H1 (cell line): ENCODE data around the gene KIZ. TPM values are rescaled to one million over a fixed set of nuclear protein-coding genes. Genes with fewer than 3 reads are reported as not detected.

ENCODE experiments used
- CTCF ChIA-PET: fragments of 300-600 bp; sonication (Branson Sonifier 250); formaldehyde crosslinking; loops from one replicate; lab custom pipeline; 2021; ENCODE audit not compliant: partially characterized antibody; lab: Charles Lee
- POLR2A ChIA-PET: fragments of 300-600 bp; sonication (Branson Sonifier 250); formaldehyde crosslinking; loops from one replicate; lab custom pipeline; 2021; ENCODE audit warnings: inconsistent platforms; ENCODE audit not compliant: partially characterized antibody; lab: Charles Lee
- DNase-seq, 2 experiments: peaks; one replicate each; pipeline versions ENCODE4 v3.0.0 to v3.0.0-alpha.2; 2010 to 2022; ENCODE audit warnings: low spot score in 2 of 2, low read depth in 1 of 2, mixed read lengths in 1 of 2
- FAIRE-seq: peaks from 2 replicates; lab custom pipeline; 2011; peaks lifted over from hg19 to GRCh38; lab: Jason Lieb, UNC
- H2AFZ ChIP-seq: 2 replicates; pipeline ENCODE4 v1.8.1; 2012; ENCODE audit warnings: low read length, inconsistent platforms
- H2AK5ac ChIP-seq: 2 replicates; pipeline ENCODE4 v1.6.1; 2013; ENCODE audit warnings: low read depth, low read length
- H2BK120ac ChIP-seq: replicated peaks from 2 replicates; pipeline ENCODE3; 2013; ENCODE audit warnings: low read depth, low read length, inconsistent platforms
- H2BK12ac ChIP-seq: 2 replicates; pipeline ENCODE4 v1.6.1; 2013; ENCODE audit warnings: low read depth, low read length
- H2BK15ac ChIP-seq: 2 replicates; pipeline ENCODE4 v1.6.1; 2013; ENCODE audit warnings: low read length
- H2BK20ac ChIP-seq: 2 replicates; pipeline ENCODE4 v1.6.1; 2013; ENCODE audit warnings: low read length
- H2BK5ac ChIP-seq: 2 replicates; pipeline ENCODE4 v1.6.1; 2013; ENCODE audit warnings: low read depth, low read length
- H3K14ac ChIP-seq: 2 replicates; pipeline ENCODE4 v1.6.1; 2013; ENCODE audit warnings: inconsistent platforms; ENCODE audit not compliant: insufficient read length
- H3K18ac ChIP-seq: 2 replicates; pipeline ENCODE4 v1.6.1; 2013; ENCODE audit warnings: low read length; ENCODE audit errors: extremely low read depth
- H3K23ac ChIP-seq: 2 replicates; pipeline ENCODE4 v1.6.1; 2013; ENCODE audit warnings: inconsistent platforms; ENCODE audit not compliant: insufficient read length
- H3K23me2 ChIP-seq: 2 replicates; pipeline ENCODE4 v1.6.1; 2013; ENCODE audit warnings: low read depth, low read length
- H3K27ac ChIP-seq: 2 replicates; pipeline ENCODE4 v1.6.1; 2011; ENCODE audit warnings: low read depth, low read length, inconsistent platforms
- H3K27me3 ChIP-seq, 4 experiments: replicated peaks in 1 of 4; 1 replicate in 1 of 4; 2 replicates in 3 of 4; pipeline versions ENCODE4 v1.6.1 to v1.8.1; 2011 to 2013; ENCODE audit warnings: low read length in 3 of 4, mild to moderate bottlenecking in 3 of 4, inconsistent platforms in 2 of 4, mixed read lengths in 2 of 4, moderate library complexity in 1 of 4; ENCODE audit not compliant: control insufficient read depth in 3 of 4, insufficient read depth in 3 of 4; ENCODE audit errors: extremely low read depth in 1 of 4
- H3K36me3 ChIP-seq, 4 experiments: 2 replicates each; pipeline versions ENCODE4 v1.6.1 to v1.8.1; 2011 to 2013; ENCODE audit warnings: mild to moderate bottlenecking in 4 of 4, low read length in 3 of 4, moderate library complexity in 2 of 4, control low read depth in 1 of 4, inconsistent platforms in 1 of 4; ENCODE audit not compliant: insufficient read depth in 4 of 4, control insufficient read depth in 2 of 4
- H3K4ac ChIP-seq: replicated peaks from 2 replicates; pipeline ENCODE3; 2013; ENCODE audit warnings: low read length, low read depth, mixed read lengths, inconsistent platforms; ENCODE audit not compliant: insufficient read length
- H3K4me1 ChIP-seq, 4 experiments: replicated peaks in 1 of 4; 1 replicate in 1 of 4; 2 replicates in 3 of 4; pipeline versions ENCODE4 v1.6.1 to v1.8.1; 2011 to 2013; ENCODE audit warnings: low read length in 3 of 4, inconsistent platforms in 2 of 4, mixed read lengths in 1 of 4; ENCODE audit not compliant: insufficient read depth in 4 of 4, control insufficient read depth in 3 of 4
- H3K4me2 ChIP-seq, 2 experiments: 2 replicates each; pipeline versions ENCODE4 v1.6.1 to v1.8.1; 2011 to 2013; ENCODE audit warnings: low read depth in 2 of 2, low read length in 2 of 2, control low read depth in 1 of 2, inconsistent platforms in 1 of 2, mild to moderate bottlenecking in 1 of 2; ENCODE audit not compliant: insufficient read depth in 1 of 2
- H3K4me3 ChIP-seq, 4 experiments: fragments of 200-600, 300-600 bp in 1 of 4; sonication (generic), shearing (Covaris generic), sonication (Bioruptor Twin) in 1 of 4; 2 replicates each; pipeline versions ENCODE4 v1.5.1 to v1.8.1; 2011 to 2016; ENCODE audit warnings: low read length in 4 of 4, low read depth in 3 of 4, control low read depth in 2 of 4, inconsistent platforms in 2 of 4, mild to moderate bottlenecking in 2 of 4, mixed read lengths in 1 of 4, moderate library complexity in 1 of 4; ENCODE audit not compliant: insufficient read depth in 2 of 4; ENCODE audit errors: extremely low read depth in 1 of 4
- H3K56ac ChIP-seq: replicated peaks from 2 replicates; pipeline ENCODE3; 2013; ENCODE audit warnings: low read depth, mild to moderate bottlenecking, mixed read lengths, low read length, inconsistent platforms; ENCODE audit not compliant: insufficient read length
- H3K79me1 ChIP-seq: 2 replicates; pipeline ENCODE4 v1.6.1; 2013; ENCODE audit warnings: low read depth, low read length, control low read depth
- H3K79me2 ChIP-seq, 2 experiments: 2 replicates each; pipeline versions ENCODE4 v1.6.1 to v1.8.1; 2012 to 2013; ENCODE audit warnings: low read length in 2 of 2, mild to moderate bottlenecking in 2 of 2, inconsistent platforms in 1 of 2; ENCODE audit not compliant: insufficient read depth in 2 of 2, control insufficient read depth in 1 of 2
- H3K9ac ChIP-seq, 4 experiments: replicated peaks in 1 of 4; 1 replicate in 1 of 4; 2 replicates in 3 of 4; pipeline versions ENCODE4 v1.6.1 to v1.8.1; 2011 to 2013; ENCODE audit warnings: low read depth in 3 of 4, low read length in 3 of 4, control low read depth in 2 of 4, mild to moderate bottlenecking in 2 of 4, moderate library complexity in 2 of 4, inconsistent platforms in 1 of 4; ENCODE audit errors: extremely low read depth in 1 of 4
- H3K9me3 ChIP-seq, 2 experiments: 2 replicates each; pipeline versions ENCODE4 v1.6.1 to v1.8.1; 2012 to 2013; ENCODE audit warnings: mild to moderate bottlenecking in 2 of 2, moderate library complexity in 2 of 2, control low read depth in 1 of 2, inconsistent platforms in 1 of 2, low read depth in 1 of 2, low read length in 1 of 2, mixed read lengths in 1 of 2; ENCODE audit not compliant: insufficient read depth in 2 of 2
- H4K20me1 ChIP-seq, 2 experiments: replicated peaks in 1 of 2; 2 replicates each; pipeline versions ENCODE3 to v1.8.1; 2011 to 2013; ENCODE audit warnings: inconsistent platforms in 2 of 2, low read length in 2 of 2, mild to moderate bottlenecking in 1 of 2; ENCODE audit not compliant: insufficient read depth in 2 of 2, control insufficient read depth in 1 of 2
- H4K5ac ChIP-seq: 2 replicates; pipeline ENCODE4 v1.6.1; 2013; ENCODE audit warnings: low read length, low read depth, mixed read lengths, inconsistent platforms; ENCODE audit not compliant: insufficient read length
- H4K8ac ChIP-seq: 2 replicates; pipeline ENCODE4 v1.8.0; 2013; ENCODE audit warnings: mild to moderate bottlenecking, moderate library complexity, low read length, inconsistent platforms; ENCODE audit not compliant: insufficient read depth; ENCODE audit errors: extremely low read depth
- H4K91ac ChIP-seq: replicated peaks from 2 replicates; pipeline ENCODE3; 2013; ENCODE audit warnings: low read length, mixed read lengths, inconsistent platforms; ENCODE audit not compliant: insufficient read length
- ATF3 ChIP-seq: IDR thresholded peaks from 2 replicates; pipeline ENCODE4 v1.6.1; 2011; ENCODE audit warnings: low read depth, mild to moderate bottlenecking, low read length; ENCODE audit not compliant: insufficient read depth
- CTCF ChIP-seq, 3 experiments: IDR thresholded peaks; 1 replicate in 2 of 3; 2 replicates in 1 of 3; pipeline versions ENCODE4 v1.5.1 to v1.6.1; 2011; ENCODE audit warnings: low read length in 3 of 3, mild to moderate bottlenecking in 3 of 3, inconsistent platforms in 2 of 3, low read depth in 1 of 3, moderate library complexity in 1 of 3; ENCODE audit not compliant: insufficient read depth in 1 of 3; ENCODE audit errors: control extremely low read depth in 1 of 3
- MAFK ChIP-seq: IDR thresholded peaks from 2 replicates; pipeline ENCODE4 v1.6.1; 2012; ENCODE audit warnings: low read depth, mild to moderate bottlenecking, improper control_type of control experiment, low read length
- RXRA ChIP-seq: IDR thresholded peaks from 2 replicates; pipeline ENCODE4 v1.6.1; 2011; ENCODE audit warnings: low read depth, mild to moderate bottlenecking, low read length, moderate library complexity; ENCODE audit not compliant: insufficient read depth
- SRF ChIP-seq: IDR thresholded peaks from 2 replicates; pipeline ENCODE4 v1.6.1; 2011; ENCODE audit warnings: mild to moderate bottlenecking, low read depth, low read length, moderate library complexity
- WGBS, 2 experiments: shearing (Covaris generic) in 1 of 2; methylation state at CpG; one replicate each; pipeline versions ENCODE4 v1.1.6 to v1.1.7; 2013 to 2015; ENCODE audit warnings: low lambda C conversion rate in 2 of 2, mixed read lengths in 2 of 2, inconsistent platforms in 1 of 2, low coverage in 1 of 2, missing lambda C conversion rate in 1 of 2; ENCODE audit not compliant: insufficient replicate concordance in 2 of 2, insufficient coverage in 1 of 2, insufficient read length in 1 of 2; ENCODE audit errors: extremely low coverage in 1 of 2, missing lambda C conversion rate in 1 of 2; 5-methylcytosine and 5-hydroxymethylcytosine counted together
- polyA plus RNA-seq, 7 experiments: library from polyadenylated mRNA; depleted of rRNA in 3 of 7; stranded (reverse) in 5 of 7; unstranded in 2 of 7; fragments of >200 nt in 5 of 7; fragments of 200-250 nt in 2 of 7; gene quantifications; 1 replicate in 5 of 7; 2 replicates in 1 of 7; 4 replicates in 1 of 7; pipeline versions ENCODE4 v1.2.1 to v1.2.3, GENCODE V29; 2011 to 2013; ENCODE audit warnings: missing spikeins in 2 of 7, mixed read lengths in 2 of 7
- total RNA-seq: library from RNA; stranded (reverse); fragmentation: NEBNext Ultra II Directional; extraction: Animal tissue kit (Norgen Biotek cat#: 25700); gene quantifications from 2 replicates; pipeline ENCODE4 v1.2.1, GENCODE V29; 2021

The KIZ gene
- total and polyA plus RNA-seq, 2 of the 8 experiments (the other 6 are each of a cell fraction or from before 2014, with no cell fraction given), result 13.0 to 51.7 TPM

- H3K23ac ChIP-seq, result no peak overlapping the region
- no peak overlapping the region for H2BK20ac ChIP-seq
- no peak overlapping the region for H4K8ac ChIP-seq
- no peak overlapping the region for H3K9ac ChIP-seq
- no peak overlapping the region for H4K91ac ChIP-seq
- no peak for FAIRE-seq
- no peak overlapping the region for H3K4me3 ChIP-seq
- no peak overlapping the region for H3K14ac ChIP-seq
- H3K4me2 ChIP-seq, result no peak overlapping the region
- no peak for TF ChIP-seq MAFK
- no peak for TF ChIP-seq CTCF (IDR thresholded peaks at IDR 0.05; ENCODE audit: control extremely low read depth in 1 of 3, insufficient read depth in 1 of 3, low read depth in 1 of 3, low read length in 3 of 3)
- TF ChIP-seq ATF3, result no peak
- no peak for TF ChIP-seq RXRA
- TF ChIP-seq SRF, result no peak
- no peak overlapping the region for H2BK5ac ChIP-seq
- H2BK15ac ChIP-seq, result no peak overlapping the region
- H2AFZ ChIP-seq, result no peak overlapping the region
- H2AK5ac ChIP-seq, result no peak overlapping the region
- H2BK120ac ChIP-seq, result no peak overlapping the region
- no peak overlapping the region for H3K27ac ChIP-seq
- no peaks in the 10 kb centered on the region for H3K4me1 ChIP-seq
- no peaks in the 10 kb centered on the region for H3K27me3 ChIP-seq
- no peaks in the 10 kb centered on the region for H3K36me3 ChIP-seq
- no peaks in the 10 kb centered on the region for H3K23me2 ChIP-seq
- no peaks in the 10 kb centered on the region for H3K9me3 ChIP-seq
- H4K20me1 ChIP-seq, result no peaks in the 10 kb centered on the region
- no peak overlapping the region for H2BK12ac ChIP-seq
- H3K56ac ChIP-seq, result no peak overlapping the region
- no peak for DNase-seq
- no peak overlapping the region for H3K4ac ChIP-seq
- ChIA-PET POLR2A (no interaction called here), CTCF (interaction anchor here (1.8 kb wide), 1 partner anchor 37 kb away, joined by 5 read pairs; no protein-coding TSS in a partner anchor)
- no peak overlapping the region for H3K18ac ChIP-seq
- WGBS, 2 experiments, result 85% methylated on average over 3 of the region's 3 CpGs; no CpG with 5 or more reads in 1 of the 2 experiments
- no peak overlapping the region for H4K5ac ChIP-seq
- H3K79me1 ChIP-seq, result no peaks in the 10 kb centered on the region
- H3K79me2 ChIP-seq, result no peaks in the 10 kb centered on the region
These were observed 146.8 kb downstream of the KIZ start for GRCh38 chr20:21272679-21273078.
